ENCODE data around the gene SV2C. TPM values are rescaled to one million over a fixed set of nuclear protein-coding genes. Genes with fewer than 3 reads are reported as not detected.

Gene SV2C
- total RNA-seq, 1 donor from 2014 or later = not detected

GRCh38 chr5:76401801-76402250, 318.6 kb downstream of the SV2C start:
- DNase-seq (ENCODE audit: extremely low read depth, low read depth, low spot score) = no peak

- DNase-seq (ENCODE audit: extremely low read depth, low read depth, low spot score) = no peak
These were observed 319.2 kb downstream of the SV2C start for GRCh38 chr5:76402251-76402885.

- DNase-seq (ENCODE audit: extremely low read depth, low read depth, low spot score) = no peak
These were observed 319.9 kb downstream of the SV2C start, which contains the start of gene IQGAP2 for GRCh38 chr5:76402886-76403765. Gene IQGAP2 (plus strand): TSS chr5:76403285. CDS start chr5:76403546, 261 bp downstream.
